ENCODE results near the gene AP1S1.
"Not testable (repeated sequence)": the region's sequence is repeated elsewhere in the genome, so short reads cannot be mapped to it uniquely, and the experiment has no call there.

Gene AP1S1

DNA sequence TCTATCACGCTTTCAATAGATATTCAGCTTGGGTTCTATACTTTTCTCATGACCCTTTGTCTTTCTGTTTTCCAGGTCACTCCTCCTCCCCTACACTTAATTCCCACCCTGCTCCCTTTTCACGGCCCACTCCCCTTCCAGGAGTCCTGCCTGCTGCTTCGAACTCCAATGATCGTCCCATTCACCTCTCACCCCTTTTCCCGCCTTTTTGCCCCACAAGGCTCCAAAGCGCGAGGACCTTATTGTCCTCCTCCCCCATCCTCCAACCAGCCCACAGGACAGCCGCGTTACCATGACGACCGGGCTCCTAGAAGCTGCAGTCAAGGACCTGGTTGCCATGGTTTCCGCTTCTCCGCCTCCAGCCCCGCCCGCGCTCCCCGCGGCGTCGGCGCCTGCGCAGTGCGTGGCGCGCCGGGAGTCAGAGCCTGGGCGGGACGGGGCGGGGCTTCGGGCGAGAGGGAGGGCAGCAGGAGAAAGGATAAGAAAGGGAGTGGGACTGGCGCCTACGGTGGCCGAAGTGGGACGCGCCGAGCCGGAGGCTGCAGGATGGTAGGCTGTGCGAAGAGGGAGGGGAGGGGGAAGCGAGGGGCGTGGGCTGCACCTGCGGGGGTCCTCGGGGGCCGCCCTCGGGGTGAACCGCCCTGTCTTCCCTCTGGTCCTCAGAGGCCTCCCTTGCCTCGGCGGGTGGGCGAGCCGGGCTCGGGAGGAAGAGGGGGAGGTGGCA, at the start of gene AP1S1:
Gene AP1S1 (plus strand): TSS at position 508 of the 724 bp plus-strand sequence. CDS start 39 bp downstream, at position 547.
- peak; percentile 54 for DNase-seq

DNA sequence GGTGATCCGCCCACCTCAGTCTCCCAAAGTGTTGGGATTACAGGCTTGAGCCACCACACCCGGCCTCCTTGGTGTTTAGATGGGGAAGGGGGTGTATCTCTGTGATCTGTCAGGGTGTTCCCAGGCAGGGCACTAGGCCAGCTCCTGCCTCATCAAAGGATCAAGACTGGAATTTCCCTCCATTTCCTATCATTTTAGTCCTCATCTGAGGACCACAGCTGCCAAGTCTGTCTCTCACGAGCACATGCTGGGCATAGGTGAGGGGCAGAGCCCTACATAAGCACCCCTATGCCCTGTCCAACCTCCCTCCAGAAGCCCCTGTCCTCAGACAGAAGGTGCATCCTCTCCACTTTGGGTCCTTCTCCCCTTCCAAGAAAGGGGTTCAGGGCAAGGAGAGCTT, 49.5 kb upstream of the AP1S1 start:
- no peak for DNase-seq

DNA sequence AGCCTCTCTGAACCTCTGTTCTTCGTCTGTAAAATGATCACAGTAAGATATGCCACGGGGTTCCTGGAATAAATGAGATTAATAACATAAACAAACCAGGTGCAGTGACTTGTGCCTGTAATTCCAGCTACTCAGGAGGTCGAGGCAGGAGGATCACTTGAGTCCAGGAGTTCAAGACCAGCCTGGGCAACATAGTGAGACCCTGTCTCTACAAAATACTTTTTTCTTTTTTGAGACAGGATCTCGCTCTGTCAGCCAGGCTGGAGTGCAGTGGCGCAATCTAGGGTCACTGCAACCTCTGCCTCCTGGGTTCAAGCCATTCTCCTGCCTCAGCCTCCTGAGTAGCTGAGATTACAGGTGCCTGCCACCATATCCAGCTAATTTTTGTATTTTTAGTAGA, 49.0 kb upstream of the AP1S1 start:
- DNase-seq, result not testable (repeated sequence)

DNA sequence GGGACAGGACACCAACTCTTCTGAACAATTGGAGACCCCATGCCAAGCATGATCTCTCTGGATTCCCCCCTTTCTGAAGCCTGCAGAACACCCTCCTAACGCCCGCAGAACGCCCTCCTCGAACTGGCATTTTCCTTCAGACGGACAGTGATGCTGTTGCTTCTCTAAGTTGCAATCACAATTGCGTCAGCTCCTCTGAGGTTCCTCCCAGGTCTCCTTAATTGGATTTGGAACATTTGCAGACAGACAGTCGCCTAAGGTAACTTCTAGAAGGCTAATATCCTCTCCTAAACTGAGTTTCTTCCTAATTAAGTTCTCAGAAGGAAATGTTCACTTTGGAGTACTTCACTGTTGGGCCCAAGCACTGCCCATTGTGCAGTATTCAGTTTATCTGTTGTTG, 47.9 kb upstream of the AP1S1 start:
- no peak for DNase-seq

DNA sequence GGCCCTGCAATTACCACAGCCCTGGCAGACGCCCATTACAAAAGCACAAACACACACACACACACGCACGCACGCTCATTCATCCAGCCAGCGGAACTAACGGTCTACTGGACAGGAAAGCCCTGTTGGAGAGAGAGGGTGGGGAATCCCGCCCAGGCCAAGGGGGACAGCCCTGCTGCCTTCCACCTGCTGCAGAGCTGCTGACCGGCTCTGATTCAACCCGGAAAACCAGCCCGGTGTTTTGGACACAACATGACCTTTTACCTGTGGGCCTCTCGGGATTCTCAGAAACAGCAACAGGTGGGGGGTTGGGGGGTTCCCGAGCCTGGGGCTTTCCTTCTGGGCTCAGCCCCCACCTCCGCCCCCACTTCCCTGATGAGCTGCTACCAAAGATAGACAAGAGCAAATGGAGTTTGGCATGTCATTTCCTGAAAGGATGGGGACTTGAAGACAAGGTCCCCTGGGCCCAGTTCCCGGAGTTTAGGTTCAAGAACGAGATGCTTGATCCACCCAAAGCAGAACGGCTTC, 45.9 kb upstream of the AP1S1 start:
- no peak for DNase-seq

DNA sequence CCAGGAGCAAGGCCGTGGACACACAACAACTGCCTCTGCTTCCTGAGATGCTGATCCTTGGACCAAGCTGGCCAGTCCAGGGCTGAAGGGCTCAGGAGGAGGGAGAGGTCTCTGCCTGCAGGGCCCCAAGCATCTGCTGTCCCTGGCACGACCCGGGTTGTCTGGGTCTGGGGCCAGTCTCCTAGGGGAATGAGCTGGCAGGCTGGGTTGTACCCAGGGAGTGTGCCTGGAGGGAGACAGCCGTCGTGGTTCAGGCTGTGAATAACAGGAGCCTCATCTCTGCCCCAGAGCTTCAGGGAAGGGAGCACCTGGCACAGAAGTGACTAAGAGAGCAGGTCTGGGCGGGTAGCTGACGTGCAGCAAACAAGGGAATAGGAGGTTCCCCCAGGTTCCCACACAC, 45.3 kb upstream of the AP1S1 start:
- DNase-seq, result no peak

DNA sequence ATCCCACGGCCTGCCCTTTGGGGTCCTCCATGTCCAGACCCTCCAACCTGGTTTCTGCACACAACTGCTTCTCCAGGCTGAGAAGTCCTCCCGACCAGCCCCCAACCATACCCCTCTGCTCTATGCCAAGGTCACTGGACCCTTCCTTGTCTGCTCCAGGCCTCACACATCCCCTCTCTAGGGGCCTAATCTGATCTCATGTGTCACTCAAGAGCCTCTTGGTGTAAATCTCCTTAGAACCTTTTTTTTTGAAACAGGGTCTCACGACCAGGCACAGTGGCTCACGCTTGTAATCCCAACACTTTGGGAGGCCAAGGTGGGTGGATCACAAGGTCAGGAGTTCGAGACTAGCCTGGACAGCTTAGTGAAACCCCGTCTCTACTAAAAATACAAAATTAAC, 44.9 kb upstream of the AP1S1 start:
- DNase-seq, result no peak

DNA sequence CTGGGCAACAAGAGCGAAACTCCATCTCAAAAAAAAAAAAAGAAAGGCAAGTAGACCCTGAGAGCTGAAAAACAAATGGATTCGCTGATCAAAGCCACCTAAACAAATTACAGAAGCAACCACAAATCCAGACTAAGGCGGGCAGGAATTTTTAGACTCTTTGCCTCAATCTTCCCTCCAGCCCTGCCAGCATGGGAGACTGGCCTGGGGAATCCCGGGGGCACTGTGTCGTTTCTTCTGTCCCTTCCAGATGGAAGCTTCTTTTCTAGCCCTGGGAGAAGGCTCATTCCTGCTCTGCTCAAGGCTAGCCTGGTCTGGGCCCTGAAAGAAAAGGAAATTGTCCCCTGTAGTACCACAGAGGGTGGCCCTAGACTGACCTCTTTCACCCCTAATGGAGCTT, 43.0 kb upstream of the AP1S1 start:
- no peak for DNase-seq

DNA sequence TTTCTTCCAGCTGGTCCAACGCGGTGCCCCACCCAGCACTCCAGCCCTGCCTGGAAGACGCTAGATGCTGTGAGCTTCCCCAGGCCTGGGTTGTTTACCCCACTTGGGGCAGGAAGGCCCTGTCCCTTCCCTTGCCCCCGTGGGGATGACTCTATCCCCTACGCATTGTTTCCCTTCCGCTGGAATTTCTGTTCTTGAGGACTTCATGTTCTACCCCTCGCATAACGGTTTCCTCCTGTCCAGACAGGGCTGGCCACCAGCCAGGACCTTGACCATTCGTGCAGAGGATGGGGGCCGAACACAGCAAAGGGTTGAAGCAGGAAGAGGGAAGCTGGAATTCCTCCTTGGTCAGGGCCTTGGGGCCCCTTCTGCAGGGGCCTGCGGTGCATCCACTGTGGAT, 42.0 kb upstream of the AP1S1 start:
- no peak for DNase-seq

DNA sequence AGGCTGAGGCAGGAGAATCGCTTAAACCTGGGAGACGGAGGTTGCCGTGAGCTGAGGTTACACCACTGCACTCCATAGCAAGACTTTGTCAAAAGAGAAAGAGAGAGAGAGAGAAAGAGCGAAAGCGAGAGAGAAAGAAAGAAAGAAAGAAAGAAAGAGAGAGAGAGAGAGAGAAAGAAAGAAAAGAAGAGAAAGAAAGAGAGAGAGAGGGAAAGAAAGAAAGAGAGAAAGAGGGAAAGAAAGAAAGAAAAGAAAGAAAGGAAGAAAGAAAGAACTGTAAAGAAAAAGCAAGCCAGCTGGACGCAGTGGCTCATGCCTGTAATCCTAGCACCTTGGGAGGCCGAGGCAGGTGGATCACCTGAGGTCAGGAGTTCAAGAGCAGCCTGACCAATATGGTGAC, 41.1 kb upstream of the AP1S1 start:
- DNase-seq, result not testable (repeated sequence)

DNA sequence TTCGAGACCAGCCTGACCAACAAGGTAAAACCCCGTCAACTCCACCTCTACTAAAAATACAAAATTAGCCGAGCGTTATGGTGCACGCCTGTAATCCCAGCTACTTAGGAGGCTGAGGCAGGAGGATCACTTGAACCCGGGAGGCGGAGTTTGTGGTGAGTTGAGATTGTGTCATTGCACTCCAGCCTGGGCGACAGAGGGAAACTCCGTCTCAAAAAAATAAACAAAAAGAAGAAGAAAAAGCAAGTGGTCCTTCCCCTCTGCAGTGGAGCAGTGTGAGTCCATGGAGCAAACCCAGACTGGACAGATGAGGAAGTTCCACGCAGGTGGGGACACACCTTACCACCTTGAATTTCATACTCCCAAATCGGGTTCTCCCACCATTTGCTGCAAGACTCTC, 40.4 kb upstream of the AP1S1 start:
- DNase-seq, result no peak

DNA sequence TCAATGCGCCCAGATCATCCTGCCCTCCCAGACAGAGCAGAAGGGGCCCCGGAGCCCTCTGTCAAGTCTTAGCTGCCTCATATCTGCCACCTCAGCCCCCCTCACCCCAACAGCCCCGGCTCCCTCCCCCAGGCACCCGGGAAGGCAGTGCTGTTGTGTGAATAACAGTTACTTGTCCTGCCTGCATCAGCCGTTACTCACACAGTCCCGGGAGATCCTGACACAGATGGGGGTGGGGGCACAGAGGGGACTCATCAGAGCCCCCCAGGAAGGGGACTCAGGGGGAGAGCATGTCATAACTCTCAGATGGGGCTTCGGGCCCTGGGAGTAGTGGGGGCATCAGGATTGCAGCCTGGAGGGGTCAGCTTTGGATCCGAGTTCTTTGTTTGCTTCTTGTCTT, 39.8 kb upstream of the AP1S1 start:
- no peak for DNase-seq

DNA sequence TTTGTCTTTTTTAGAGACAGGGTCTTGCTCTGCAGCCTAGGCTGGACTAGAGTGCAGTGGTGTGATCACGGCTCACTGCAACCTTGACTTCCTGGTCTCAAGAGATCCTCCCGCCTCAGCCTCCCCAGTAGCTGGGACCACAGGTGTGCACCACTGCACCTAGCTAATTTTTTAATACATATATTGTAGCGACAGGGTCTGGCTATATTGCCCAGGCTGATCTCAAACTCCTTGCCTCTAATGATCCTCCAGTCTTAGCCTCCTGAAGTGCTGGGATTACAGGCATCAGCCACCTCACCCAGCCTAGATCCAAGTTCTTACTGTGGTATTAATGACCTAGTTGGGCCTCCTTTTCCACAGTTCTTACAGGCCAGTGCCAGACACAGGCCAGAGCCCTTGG, 39.1 kb upstream of the AP1S1 start:
- no peak for DNase-seq

DNA sequence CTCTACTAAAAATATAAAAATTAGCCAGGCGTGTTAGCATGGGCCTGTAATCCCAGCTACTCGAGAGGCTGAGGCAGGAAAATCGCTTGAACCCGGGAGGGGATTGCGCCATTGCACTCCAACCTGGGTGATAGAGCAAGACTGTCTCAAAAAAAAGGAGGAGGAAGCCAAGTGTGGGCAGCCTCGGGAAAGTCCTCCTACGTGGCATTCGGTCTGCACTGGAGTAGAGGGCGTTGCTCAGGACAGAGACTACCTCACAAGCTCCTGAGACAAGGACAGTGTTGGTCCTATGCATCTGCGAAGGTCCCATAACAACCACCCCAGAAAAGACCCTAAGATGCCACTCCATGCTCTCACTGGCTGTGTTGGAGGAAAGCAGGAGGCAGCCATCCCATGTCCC, 37.4 kb upstream of the AP1S1 start:
- no peak for DNase-seq

DNA sequence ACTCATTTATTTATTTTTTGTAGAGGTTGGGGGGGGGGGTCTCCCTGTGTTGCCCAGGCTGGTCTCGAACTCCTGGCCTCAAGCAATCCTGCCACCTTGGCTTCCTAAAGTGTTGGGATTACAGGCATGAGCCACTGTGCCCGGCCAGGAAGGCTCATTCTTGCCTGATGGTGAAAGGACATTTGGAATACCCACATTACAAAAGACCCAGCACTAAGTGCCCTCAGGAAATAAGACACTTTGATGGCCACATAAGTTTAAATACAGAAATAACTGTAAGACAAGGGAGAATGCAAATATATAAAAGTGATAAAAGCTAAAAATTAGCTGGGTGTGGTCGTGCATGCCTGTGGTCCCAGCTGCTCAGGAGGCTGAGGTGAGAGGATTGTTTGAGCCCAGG, 35.4 kb upstream of the AP1S1 start:
- DNase-seq, result no peak

DNA sequence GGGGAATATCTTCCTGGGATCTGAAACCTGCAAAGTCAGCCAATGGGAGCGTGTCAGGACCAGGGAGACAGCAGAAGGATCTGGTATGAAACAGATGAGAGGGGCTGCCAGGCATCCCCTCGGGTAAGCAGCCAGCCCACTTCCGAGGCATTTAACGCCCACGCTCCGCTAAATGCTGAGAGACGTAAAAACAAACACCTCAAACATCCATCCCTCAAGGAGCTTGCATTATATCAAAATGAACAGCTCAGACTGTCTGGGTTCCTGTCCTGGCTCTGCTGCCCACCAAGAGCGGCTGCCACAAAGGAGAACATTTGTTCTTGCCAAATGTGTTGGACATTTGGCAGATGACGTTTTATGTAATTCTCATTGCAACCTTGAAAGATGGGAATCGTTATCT, 34.4 kb upstream of the AP1S1 start:
- DNase-seq, result no peak

DNA sequence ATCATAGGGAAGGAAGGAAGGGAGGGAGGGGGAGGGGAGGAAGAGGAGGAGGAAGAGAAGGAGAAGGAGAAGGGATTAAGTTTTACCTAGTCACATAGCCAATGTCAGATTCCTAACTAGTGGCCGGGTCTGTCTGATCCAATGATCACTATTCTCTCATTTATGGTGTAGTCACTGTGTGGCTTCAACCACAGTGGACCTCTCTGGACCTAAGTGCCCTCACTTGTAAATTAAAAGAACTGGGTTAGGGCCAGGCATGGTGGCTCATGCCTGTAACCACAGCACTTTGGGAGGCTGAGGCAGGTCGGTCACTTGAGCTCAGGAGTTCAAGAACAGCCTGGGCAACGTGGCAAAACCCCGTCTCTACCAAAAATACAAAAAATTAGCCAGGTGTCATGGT, 34.0 kb upstream of the AP1S1 start:
- no peak for DNase-seq

DNA sequence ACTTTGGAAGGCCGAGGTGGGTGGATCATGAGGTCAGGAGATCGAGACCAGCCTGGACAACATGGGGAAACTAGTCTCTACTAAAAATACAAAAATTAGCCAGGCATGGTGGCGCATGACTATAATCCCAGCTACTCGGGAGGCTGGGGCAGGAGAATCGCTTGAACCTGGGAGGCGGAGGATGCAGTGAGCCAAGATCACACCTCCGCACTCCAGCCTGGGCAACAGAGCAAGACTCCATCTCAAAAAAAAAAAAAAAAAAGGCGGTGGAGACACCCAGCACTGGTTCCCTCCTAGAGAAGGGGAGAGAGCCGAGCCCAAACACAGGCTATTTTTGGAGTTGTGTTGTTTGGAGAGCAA, 32.7 kb upstream of the AP1S1 start:
- not testable (repeated sequence) for DNase-seq

DNA sequence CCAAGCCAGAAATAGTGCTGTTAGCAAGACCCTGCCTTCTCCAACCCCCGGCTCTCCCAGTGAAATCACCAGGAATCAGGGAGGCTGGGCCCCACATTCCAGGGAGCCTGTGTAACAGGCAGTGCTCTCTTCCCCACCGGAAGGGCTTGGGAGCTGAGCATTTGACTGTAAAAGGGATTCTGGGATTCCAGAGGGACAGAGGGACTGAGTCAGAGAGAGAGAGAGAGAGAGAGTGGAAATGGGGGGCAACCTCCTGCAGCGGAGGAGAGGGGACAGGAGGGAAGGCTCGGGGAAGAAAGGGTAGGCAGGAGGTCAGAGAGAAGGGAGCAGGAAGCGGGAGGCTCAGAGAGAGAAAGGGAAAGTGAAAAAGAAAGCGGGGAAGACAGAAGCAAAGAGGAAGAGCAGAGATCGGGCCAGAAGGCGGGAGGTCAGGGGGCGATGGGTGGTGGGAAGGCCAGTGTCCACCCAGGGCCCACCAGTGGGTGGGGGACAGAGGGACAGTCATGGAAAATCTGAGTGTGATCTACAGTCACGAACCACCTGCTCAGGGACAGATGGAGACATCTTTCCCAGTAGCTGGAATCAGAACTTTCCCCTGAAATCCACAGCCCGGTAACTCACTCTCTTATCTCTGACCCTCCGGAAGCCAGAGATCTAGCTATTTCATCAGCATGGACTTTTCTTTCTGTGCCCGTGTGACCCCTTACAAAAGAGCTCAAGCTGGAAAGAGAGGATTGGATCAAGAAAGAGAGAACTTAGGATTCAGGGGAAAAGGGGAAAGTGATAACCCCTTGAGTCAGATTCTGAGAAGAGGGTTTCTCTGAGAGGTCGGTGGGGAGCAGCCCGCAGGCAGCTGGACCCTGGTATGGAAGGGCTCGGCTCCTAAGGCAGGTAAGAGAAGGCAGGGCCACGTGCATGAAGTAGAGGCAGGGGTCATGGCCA, 32.0 kb upstream of the AP1S1 start:
- DNase-seq, result no peak

DNA sequence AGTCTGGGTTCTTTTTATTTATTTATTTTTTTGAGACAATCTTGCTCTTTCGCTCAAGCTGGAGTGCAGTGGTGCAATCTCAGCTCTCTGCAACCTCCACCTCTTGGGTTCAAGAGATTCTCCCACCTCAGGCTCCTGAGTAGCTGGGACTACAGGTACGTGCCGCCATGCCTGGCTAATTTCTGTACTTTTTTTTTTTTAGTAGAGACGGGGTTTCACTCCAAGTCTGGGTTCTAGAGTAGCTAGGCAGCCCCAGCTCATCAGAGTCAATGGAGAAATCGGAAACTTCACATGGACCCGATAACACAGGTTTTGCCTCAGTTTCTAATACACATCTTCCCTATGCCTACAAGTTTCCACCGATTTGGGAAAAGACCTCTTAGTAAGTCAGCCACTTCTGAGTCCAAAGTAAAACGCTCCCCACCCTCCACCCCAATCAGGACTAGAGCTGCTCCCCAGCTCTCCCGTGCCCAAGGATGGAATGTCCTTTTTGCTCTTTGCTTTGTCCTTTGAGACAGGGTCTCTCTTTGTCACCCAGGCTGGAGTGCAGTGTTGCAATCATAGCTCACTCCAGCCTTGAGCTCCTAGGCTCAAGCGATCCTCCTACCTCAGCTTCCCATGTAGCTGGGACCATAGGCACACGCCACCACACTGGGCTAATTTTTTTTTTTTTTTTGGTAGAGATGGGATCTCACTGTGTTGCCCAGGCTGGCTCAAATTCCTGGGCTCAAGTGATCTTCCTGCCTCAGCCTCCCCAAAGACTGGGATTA, 31.2 kb upstream of the AP1S1 start:
- no peak for DNase-seq

DNA sequence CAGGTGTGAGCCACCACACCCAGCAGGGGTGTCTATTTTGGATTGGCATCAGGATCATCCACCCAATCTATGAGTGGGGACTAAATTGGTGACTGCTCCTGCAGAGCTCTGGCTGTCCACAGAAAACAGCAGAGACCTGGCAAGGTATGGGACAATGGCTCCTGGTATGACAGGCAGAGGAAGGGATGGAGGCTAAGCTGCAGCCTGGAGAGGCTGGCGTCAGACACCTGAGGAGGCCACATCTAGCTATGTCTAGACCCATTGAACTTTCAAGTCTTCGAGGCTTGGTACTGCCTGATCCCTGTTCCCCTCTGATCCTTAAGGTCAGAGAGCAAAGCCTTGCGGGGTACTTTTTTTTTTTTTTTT, 30.6 kb upstream of the AP1S1 start:
- DNase-seq, result no peak

DNA sequence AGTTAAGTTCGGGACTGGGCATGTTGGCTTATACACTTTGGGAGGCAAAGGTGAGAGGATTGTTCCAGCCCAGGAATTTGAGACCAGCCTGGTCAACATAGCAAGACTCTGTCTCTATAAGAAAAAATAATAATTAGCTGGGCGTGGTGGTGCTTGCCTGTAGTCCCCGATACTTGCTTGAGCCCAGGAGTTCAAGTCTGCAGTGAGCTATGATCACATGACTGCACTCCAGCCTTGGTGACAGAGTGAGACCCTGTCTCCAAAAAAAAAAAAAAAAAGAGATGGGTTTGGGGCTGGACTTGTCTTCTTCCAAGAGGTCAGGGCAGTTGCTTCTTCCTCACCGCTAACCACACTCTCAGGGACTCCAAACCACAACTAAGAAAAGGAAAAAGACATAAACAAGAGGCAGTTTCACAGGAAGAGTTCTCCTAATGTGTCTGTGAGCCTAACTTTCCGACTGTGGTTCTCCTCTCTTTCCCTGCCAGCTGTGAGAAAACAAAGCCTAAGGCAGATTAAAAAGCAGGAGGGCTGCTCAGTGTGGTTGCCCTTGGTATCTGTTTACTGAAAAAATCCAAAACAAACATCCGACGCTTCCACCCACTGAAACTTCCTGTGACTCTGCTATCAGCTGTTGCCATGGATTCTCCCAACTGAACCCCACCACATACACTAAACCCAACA, 29.8 kb upstream of the AP1S1 start:
- DNase-seq, result no peak
